Measurements from ENCODE around the gene ATP12A. TPM values are rescaled to one million over a fixed set of nuclear protein-coding genes. Genes with fewer than 3 reads are reported as not detected.

ATP12A gene
- total and polyA plus RNA-seq, 2 of the 8 experiments (the other 6 are each of a cell fraction or from before 2014, with no cell fraction given) = 0.80 to 1.3 TPM

GRCh38 chr13:24671386-24672113, 8.7 kb upstream of the ATP12A start:
- no peak overlapping the region for H2BK120ac ChIP-seq (replicated peaks; ENCODE audit: low read depth, low read length)
- CTCF ChIA-PET (ENCODE audit: partially characterized antibody) = interaction anchor here (0.6 to 3.8 kb wide), 16 partner anchors 8 to 312 kb away, joined by 3 to 65 read pairs (median 6); no protein-coding TSS in a partner anchor
- no peak overlapping the region for H3K27ac ChIP-seq (ENCODE audit: low read depth, low read length)

More at GRCh38 chr13:24671386-24672113, 8.7 kb upstream of the ATP12A start:
- Histone ChIP-seq H3K14ac (ENCODE audit: insufficient read length) (no peak overlapping the region), H3K9me3 (ENCODE audit: insufficient read depth in 2 of 2, low read depth in 1 of 2, low read length in 1 of 2) (no peaks in the 10 kb centered on the region), H2AK5ac (ENCODE audit: low read depth, low read length) (no peak overlapping the region), H2AFZ (ENCODE audit: low read length) (no peak overlapping the region; the same call in 1 of the 2 replicates), H2BK15ac (ENCODE audit: low read length) (no peak overlapping the region), H2BK20ac (ENCODE audit: low read length) (no peak overlapping the region), H3K4me1 (replicated peaks in 1 of 4; ENCODE audit: control insufficient read depth in 3 of 4, insufficient read depth in 4 of 4, low read length in 3 of 4) (peaks cover 0 to 4% (median under 1%) of the 10 kb centered on the region in 4 experiments; a peak in 2 of 7 replicates), H3K56ac (replicated peaks; ENCODE audit: insufficient read length, low read depth, low read length) (no peak overlapping the region), H3K18ac (ENCODE audit: extremely low read depth, low read length) (no peak overlapping the region; the same call in 1 of the 2 replicates), H3K27me3 (replicated peaks in 1 of 4; ENCODE audit: control insufficient read depth in 3 of 4, extremely low read depth in 1 of 4, insufficient read depth in 3 of 4, low read length in 3 of 4) (no peaks in the 10 kb centered on the region), H4K8ac (ENCODE audit: extremely low read depth, insufficient read depth, low read length) (no peak overlapping the region), H3K4me2 (ENCODE audit: insufficient read depth in 1 of 2, low read depth in 2 of 2, low read length in 2 of 2) (peak overlapping the region; percentile 36 to 46), H4K5ac (ENCODE audit: insufficient read length, low read depth, low read length) (no peak overlapping the region), H2BK12ac (ENCODE audit: low read depth, low read length) (no peak overlapping the region), H3K23me2 (ENCODE audit: low read depth, low read length) (peaks cover 3% of the 10 kb centered on the region; the same call in 1 of the 2 replicates), H3K4ac (replicated peaks; ENCODE audit: insufficient read length, low read depth, low read length) (no peak overlapping the region), H3K79me1 (ENCODE audit: low read depth, low read length) (no peaks in the 10 kb centered on the region), H4K91ac (replicated peaks; ENCODE audit: insufficient read length, low read length) (no peak overlapping the region), H4K20me1 (replicated peaks in 1 of 2; ENCODE audit: control insufficient read depth in 1 of 2, insufficient read depth in 2 of 2, low read length in 2 of 2) (no peaks in the 10 kb centered on the region), H3K4me3 (ENCODE audit: extremely low read depth in 1 of 4, insufficient read depth in 2 of 4, low read depth in 3 of 4, low read length in 4 of 4) (peak overlapping the region in 1 of 4 experiments; percentile 41; a peak in 3 of 8 replicates), H3K79me2 (ENCODE audit: control insufficient read depth in 1 of 2, insufficient read depth in 2 of 2, low read length in 2 of 2) (no peaks in the 10 kb centered on the region), H3K23ac (ENCODE audit: insufficient read length) (no peak overlapping the region), H3K9ac (replicated peaks in 1 of 4; ENCODE audit: extremely low read depth in 1 of 4, low read depth in 3 of 4, low read length in 3 of 4) (no peak overlapping the region), H2BK5ac (ENCODE audit: low read depth, low read length) (peak overlapping the region; percentile 35; the same call in 1 of the 2 replicates), H3K36me3 (ENCODE audit: control insufficient read depth in 2 of 4, insufficient read depth in 4 of 4, low read length in 3 of 4) (no peaks in the 10 kb centered on the region)
- POLR2A ChIA-PET (ENCODE audit: partially characterized antibody) = interaction anchor here (0.7 kb wide), 1 partner anchor 15 kb away, joined by 3 read pairs; no protein-coding TSS in a partner anchor
- FAIRE-seq (peak; percentile 93), DNase-seq (ENCODE audit: low read depth in 1 of 2, low spot score in 2 of 2) (no peak)
- whole genome bisulfite sequencing, 2 experiments (ENCODE audit: extremely low coverage in 1 of 2, insufficient coverage in 1 of 2, insufficient read length in 1 of 2, insufficient replicate concordance in 2 of 2, low coverage in 1 of 2, low lambda C conversion rate in 2 of 2, missing lambda C conversion rate in 1 of 2) = 52% methylated on average over 14 of the region's 14 CpGs; no CpG with 5 or more reads in 1 of the 2 experiments
- TF ChIP-seq CTCF (IDR thresholded peaks at IDR 0.05; ENCODE audit: control extremely low read depth in 1 of 3, insufficient read depth in 1 of 3, low read depth in 1 of 3, low read length in 3 of 3) = peak; percentile 17 to 79 (median 75)
- peak; percentile 57 to 67 for TF ChIP-seq RAD21 (IDR thresholded peaks at IDR 0.05 in 1 of 2, conservative IDR thresholded peaks at IDR 0.05 in 1 of 2; ENCODE audit: low read depth in 2 of 2, low read length in 2 of 2)
- peak; percentile 13; the same call in 1 of the 2 replicates for TF ChIP-seq CEBPB (IDR thresholded peaks at IDR 0.05; ENCODE audit: low read depth, low read length)
- TF ChIP-seq BACH1 (IDR thresholded peaks at IDR 0.05; ENCODE audit: low read length) = no peak
- no peak for TF ChIP-seq RXRA (IDR thresholded peaks at IDR 0.05; ENCODE audit: insufficient read depth, low read depth, low read length)

All from H1 (cell line).